ENCODE results near the gene SPATA9.

- no peak for TF ChIP-seq CTCF (conservative IDR thresholded peaks at IDR 0.05; ENCODE audit: low read length)
- TF ChIP-seq EZH2phosphoT487 (IDR thresholded peaks at IDR 0.05; ENCODE audit: borderline replicate concordance, low read depth, low read length): no peak
Observed at GRCh38 chr5:95623706-95624105, 59.1 kb downstream of the SPATA9 start.
